ENCODE results near the gene IKBKG.

DNA sequence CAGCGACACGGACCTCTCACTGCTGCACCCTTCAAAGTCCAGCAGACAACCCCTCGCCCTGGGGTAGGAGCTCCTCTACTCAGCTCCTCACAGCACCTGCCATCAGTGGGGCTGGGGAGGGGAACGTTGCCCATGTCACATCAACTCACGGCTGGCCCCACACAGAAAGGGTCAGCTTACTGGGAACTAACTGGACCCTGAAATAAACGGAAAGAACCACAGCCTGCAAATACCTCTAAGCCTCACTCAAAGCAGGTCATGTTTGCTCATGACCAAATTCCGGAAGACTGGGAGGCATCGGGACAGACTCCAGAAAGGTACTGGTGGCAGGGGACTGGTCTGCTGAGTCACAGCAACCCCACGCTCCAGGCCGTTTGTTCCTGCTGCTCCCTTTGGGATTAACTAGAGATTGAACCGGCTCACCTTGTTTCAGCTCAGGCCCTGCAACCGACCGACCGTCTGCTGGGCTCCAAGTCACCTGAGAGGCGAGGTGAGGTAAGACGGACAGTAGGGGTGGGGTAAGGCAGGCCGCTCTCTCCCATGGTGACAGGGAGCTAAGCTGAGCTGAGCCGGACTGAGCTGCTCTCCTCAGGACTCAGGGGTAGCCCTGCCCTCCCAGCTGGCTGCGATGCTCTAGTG is 6.4 kb upstream of the IKBKG start:
- TF ChIP-seq EP300 (IDR thresholded peaks at IDR 0.05; ENCODE audit: borderline replicate concordance): no peak
- TF ChIP-seq, protein P1, sequence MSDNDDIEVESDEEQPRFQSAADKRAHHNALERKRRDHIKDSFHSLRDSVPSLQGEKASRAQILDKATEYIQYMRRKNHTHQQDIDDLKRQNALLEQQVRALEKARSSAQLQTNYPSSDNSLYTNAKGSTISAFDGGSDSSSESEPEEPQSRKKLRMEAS (IDR thresholded peaks at IDR 0.05): no peak
- TF ChIP-seq TAF1 (IDR thresholded peaks at IDR 0.05; ENCODE audit: low read depth): no peak

All from Ishikawa (cell line).